K562 (cell line): ENCODE data around the gene SCAMP3. TPM values are rescaled to one million over a fixed set of nuclear protein-coding genes. Genes with fewer than 3 reads are reported as not detected.
A peak's percentile ranks its signal among the peaks of the same experiment; 100 is the strongest.

ENCODE experiments used
- CREM ChIP-seq: IDR thresholded peaks from 2 replicates; pipeline ENCODE4 v1.6.1; 2014; ENCODE audit warnings: antibody characterized with exemption, low read depth
- CXXC5 ChIP-seq: fragments of 250-450 bp; sonication (Bioruptor Pico); IDR thresholded peaks from 2 replicates; pipeline ENCODE4 v1.8.0; 2022; ENCODE audit warnings: inconsistent platforms, mild to moderate bottlenecking, moderate library complexity
- ELF1 ChIP-seq: fragments of 200-800 bp; sonication (Bioruptor generic); IDR thresholded peaks from 2 replicates; pipeline ENCODE4 v1.6.1; 2016; ENCODE audit warnings: missing genetic modification characterization, missing compliant biosample characterization
- KLF16 ChIP-seq: IDR thresholded peaks from 2 replicates; pipeline ENCODE4 v1.6.1; 2016; ENCODE audit warnings: antibody characterized with exemption
- NCOA4 ChIP-seq: fragments of 450-650 bp; IDR thresholded peaks from 2 replicates; pipeline ENCODE4 v1.6.1; 2018; ENCODE audit warnings: mild to moderate bottlenecking; ENCODE audit not compliant: partially characterized antibody
- NR2F6 ChIP-seq: fragments of 450-650 bp; formaldehyde crosslinking; IDR thresholded peaks from 2 replicates; pipeline ENCODE4 v1.4.0; 2020; ENCODE audit warnings: mild to moderate bottlenecking
- ZNF354B ChIP-seq: fragments of 250-450 bp; sonication (Bioruptor Pico); IDR thresholded peaks from 2 replicates; pipeline ENCODE4 v1.4.0; 2020
- polyA plus RNA-seq, 8 experiments: library from polyadenylated mRNA; depleted of rRNA in 4 of 8; stranded (reverse) in 5 of 8; unstranded in 3 of 8; fragments of >200 nt; fragmentation: Nextera tagmentation in 2 of 8; fragmentation: Illumina TruSeq in 1 of 8; extraction: Ambion mirVana in 2 of 8; extraction: Trizol in 1 of 8; gene quantifications; 2 replicates each; pipeline versions ENCODE4 v1.2.1 to v1.2.3, GENCODE V29; 2011 to 2014; ENCODE audit warnings: inconsistent platforms in 1 of 8, missing spikeins in 1 of 8
- total RNA-seq, 7 experiments: library from RNA; depleted of rRNA in 6 of 7; stranded (reverse); fragments of >200 nt in 6 of 7; fragmentation: Illumina TruSeq in 2 of 7; extraction: Trizol in 2 of 7; gene quantifications; 2 replicates each; pipeline versions ENCODE4 v1.2.1 to v1.2.3, GENCODE V29; 2011 to 2021; ENCODE audit warnings: low replicate concordance in 1 of 7
- TF ChIP-seq, protein P1 (sequence below): sonication (generic); formaldehyde crosslinking; IDR thresholded peaks from 2 replicates; pipeline ENCODE4 v1.9.0; 2022; ENCODE audit warnings: mild to moderate bottlenecking, missing genetic modification reagents
- TF ChIP-seq, protein P2 (sequence below): fragments of 200-800 bp; sonication (Bioruptor generic); IDR thresholded peaks from 2 replicates; pipeline ENCODE4 v1.6.1; 2017; ENCODE audit warnings: missing genetic modification characterization, missing compliant biosample characterization
- TF ChIP-seq, protein P3 (sequence below): fragments of 250-450 bp; sonication (Bioruptor Pico); IDR thresholded peaks from 2 replicates; pipeline ENCODE4 v1.4.0; 2020; ENCODE audit warnings: mild to moderate bottlenecking
- TF ChIP-seq, protein P4 (sequence below): fragments of 150-350 bp; IDR thresholded peaks from 2 replicates; pipeline ENCODE4 v1.6.1; 2014; ENCODE audit warnings: low read depth, mild to moderate bottlenecking, low read length, borderline replicate concordance
- TF ChIP-seq, protein P5 (sequence below): sonication (generic); formaldehyde crosslinking; IDR thresholded peaks from 2 replicates; pipeline ENCODE4 v1.8.0; 2022; ENCODE audit warnings: mild to moderate bottlenecking, missing genetic modification reagents
- TF ChIP-seq, protein P6 (sequence below): fragments of 450-650 bp; formaldehyde crosslinking; IDR thresholded peaks from 2 replicates; pipeline ENCODE4 v1.4.0; 2022; ENCODE audit warnings: missing genetic modification characterization

The SCAMP3 gene
- total and polyA plus RNA-seq, 9 of the 15 experiments (the other 6 are each of a cell fraction or from before 2014, with no cell fraction given), result 14.2 to 131 (median 86.1) TPM

DNA sequence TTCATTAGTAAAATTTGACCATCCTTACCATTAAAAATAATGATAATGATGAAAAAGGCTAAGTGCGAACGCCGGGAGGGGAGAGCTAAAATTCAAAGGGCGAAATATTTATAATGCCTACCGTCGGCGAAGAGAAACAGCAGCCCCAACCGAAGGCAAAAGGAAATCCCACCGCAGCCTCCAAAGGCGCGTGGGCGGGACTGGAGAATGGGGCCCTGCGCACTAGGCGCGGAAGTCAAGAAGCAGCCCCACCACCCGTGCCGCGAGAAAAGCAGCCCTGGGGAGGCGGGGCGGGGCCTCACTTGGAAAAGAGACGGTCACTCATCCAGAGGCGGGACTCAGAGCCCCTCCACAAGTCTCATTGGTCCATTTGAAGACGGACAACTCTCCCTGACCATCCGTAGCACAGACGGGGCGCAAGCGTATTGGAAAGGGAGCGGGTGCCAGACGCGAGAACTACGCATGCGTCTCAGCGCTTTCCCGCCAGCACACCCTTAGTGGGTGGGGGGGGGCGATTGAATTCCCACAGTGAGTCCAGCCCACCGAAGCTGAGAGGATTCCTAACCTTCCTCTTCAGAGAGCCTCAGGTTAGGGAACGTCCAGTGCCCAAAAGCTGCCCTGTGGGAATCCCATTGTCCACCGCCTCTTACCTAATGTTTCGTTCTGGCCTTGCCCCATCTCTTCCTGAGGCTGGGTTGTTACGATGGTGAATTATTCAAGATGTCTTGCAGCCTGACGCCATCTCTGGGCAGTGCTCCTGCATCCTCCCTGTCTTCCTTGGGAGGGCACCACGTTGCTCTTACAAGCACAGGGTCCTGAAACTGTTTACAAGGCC, 34.7 kb downstream of the SCAMP3 start (continued):
- TF ChIP-seq, protein P1, sequence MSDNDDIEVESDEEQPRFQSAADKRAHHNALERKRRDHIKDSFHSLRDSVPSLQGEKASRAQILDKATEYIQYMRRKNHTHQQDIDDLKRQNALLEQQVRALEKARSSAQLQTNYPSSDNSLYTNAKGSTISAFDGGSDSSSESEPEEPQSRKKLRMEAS, result peak; percentile 38
- TF ChIP-seq ZNF354B (CRISPR knock-in tag), result 0 out of 2 replicates have a peak, but pooled peaks have one; percentile 13
- peak; percentile 75 for TF ChIP-seq CXXC5 (CRISPR knock-in tag)
- peak; percentile 48; the same call in 1 of the 2 replicates for TF ChIP-seq ELF1
- peak; percentile 50 for TF ChIP-seq CREM
- TF ChIP-seq, protein P2, sequence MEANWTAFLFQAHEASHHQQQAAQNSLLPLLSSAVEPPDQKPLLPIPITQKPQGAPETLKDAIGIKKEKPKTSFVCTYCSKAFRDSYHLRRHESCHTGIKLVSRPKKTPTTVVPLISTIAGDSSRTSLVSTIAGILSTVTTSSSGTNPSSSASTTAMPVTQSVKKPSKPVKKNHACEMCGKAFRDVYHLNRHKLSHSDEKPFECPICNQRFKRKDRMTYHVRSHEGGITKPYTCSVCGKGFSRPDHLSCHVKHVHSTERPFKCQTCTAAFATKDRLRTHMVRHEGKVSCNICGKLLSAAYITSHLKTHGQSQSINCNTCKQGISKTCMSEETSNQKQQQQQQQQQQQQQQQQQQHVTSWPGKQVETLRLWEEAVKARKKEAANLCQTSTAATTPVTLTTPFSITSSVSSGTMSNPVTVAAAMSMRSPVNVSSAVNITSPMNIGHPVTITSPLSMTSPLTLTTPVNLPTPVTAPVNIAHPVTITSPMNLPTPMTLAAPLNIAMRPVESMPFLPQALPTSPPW (CRISPR knock-in tag), result peak; percentile 86
- TF ChIP-seq, protein P3, sequence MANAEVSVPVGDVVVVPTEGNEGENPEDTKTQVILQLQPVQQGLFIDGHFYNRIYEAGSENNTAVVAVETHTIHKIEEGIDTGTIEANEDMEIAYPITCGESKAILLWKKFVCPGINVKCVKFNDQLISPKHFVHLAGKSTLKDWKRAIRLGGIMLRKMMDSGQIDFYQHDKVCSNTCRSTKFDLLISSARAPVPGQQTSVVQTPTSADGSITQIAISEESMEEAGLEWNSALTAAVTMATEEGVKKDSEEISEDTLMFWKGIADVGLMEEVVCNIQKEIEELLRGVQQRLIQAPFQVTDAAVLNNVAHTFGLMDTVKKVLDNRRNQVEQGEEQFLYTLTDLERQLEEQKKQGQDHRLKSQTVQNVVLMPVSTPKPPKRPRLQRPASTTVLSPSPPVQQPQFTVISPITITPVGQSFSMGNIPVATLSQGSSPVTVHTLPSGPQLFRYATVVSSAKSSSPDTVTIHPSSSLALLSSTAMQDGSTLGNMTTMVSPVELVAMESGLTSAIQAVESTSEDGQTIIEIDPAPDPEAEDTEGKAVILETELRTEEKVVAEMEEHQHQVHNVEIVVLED, result 0 out of 2 replicates have a peak, but pooled peaks have one; percentile 20
- no peak for TF ChIP-seq KLF16
- no peak for TF ChIP-seq NCOA4
- TF ChIP-seq, protein P4, sequence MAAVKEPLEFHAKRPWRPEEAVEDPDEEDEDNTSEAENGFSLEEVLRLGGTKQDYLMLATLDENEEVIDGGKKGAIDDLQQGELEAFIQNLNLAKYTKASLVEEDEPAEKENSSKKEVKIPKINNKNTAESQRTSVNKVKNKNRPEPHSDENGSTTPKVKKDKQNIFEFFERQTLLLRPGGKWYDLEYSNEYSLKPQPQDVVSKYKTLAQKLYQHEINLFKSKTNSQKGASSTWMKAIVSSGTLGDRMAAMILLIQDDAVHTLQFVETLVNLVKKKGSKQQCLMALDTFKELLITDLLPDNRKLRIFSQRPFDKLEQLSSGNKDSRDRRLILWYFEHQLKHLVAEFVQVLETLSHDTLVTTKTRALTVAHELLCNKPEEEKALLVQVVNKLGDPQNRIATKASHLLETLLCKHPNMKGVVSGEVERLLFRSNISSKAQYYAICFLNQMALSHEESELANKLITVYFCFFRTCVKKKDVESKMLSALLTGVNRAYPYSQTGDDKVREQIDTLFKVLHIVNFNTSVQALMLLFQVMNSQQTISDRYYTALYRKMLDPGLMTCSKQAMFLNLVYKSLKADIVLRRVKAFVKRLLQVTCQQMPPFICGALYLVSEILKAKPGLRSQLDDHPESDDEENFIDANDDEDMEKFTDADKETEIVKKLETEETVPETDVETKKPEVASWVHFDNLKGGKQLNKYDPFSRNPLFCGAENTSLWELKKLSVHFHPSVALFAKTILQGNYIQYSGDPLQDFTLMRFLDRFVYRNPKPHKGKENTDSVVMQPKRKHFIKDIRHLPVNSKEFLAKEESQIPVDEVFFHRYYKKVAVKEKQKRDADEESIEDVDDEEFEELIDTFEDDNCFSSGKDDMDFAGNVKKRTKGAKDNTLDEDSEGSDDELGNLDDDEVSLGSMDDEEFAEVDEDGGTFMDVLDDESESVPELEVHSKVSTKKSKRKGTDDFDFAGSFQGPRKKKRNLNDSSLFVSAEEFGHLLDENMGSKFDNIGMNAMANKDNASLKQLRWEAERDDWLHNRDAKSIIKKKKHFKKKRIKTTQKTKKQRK, result 0 out of 2 replicates have a peak, but pooled peaks have one; percentile 12
- TF ChIP-seq, protein P5, sequence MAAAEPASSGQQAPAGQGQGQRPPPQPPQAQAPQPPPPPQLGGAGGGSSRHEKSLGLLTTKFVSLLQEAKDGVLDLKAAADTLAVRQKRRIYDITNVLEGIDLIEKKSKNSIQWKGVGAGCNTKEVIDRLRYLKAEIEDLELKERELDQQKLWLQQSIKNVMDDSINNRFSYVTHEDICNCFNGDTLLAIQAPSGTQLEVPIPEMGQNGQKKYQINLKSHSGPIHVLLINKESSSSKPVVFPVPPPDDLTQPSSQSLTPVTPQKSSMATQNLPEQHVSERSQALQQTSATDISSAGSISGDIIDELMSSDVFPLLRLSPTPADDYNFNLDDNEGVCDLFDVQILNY (CRISPR knock-in tag), result peak; percentile 92
- TF ChIP-seq, protein P6, sequence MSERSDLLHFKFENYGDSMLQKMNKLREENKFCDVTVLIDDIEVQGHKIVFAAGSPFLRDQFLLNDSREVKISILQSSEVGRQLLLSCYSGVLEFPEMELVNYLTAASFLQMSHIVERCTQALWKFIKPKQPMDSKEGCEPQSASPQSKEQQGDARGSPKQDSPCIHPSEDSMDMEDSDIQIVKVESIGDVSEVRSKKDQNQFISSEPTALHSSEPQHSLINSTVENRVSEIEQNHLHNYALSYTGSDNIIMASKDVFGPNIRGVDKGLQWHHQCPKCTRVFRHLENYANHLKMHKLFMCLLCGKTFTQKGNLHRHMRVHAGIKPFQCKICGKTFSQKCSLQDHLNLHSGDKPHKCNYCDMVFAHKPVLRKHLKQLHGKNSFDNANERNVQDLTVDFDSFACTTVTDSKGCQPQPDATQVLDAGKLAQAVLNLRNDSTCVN, result no peak
- 0 out of 2 replicates have a peak, but pooled peaks have one; percentile 0 for TF ChIP-seq NR2F6
